HepG2 (cell line): ENCODE data around the gene MAEA. TPM values are rescaled to one million over a fixed set of nuclear protein-coding genes. Genes with fewer than 3 reads are reported as not detected.

Source experiments
- ATAC-seq: fragments of 200-7000 bp; cut with Tn5 transposase; 3 replicates; pipeline ENCODE4 v1.9.1; 2020; ENCODE audit warnings: mild to moderate bottlenecking, moderate library complexity
- BruUV-seq: library from RNA; stranded (reverse); fragments of 400-500 nt; replicated peaks from 2 replicates; lab custom pipeline; 2021; lab: Mats Ljungman, UMichigan
- CTCF ChIA-PET: fragments of 300-600 bp; formaldehyde crosslinking; extraction: SDS; loops from one replicate; lab custom pipeline; 2021; ENCODE audit warnings: low total read pairs, inconsistent platforms, low intra/inter-chr PET ratio; lab: Yijun Ruan, JAX
- POLR2A ChIA-PET: fragments of 350-600 bp; sonication (Branson Sonifier 250); formaldehyde crosslinking; loops from one replicate; lab custom pipeline; 2020; ENCODE audit warnings: antibody characterized with exemption, inconsistent platforms; lab: Yijun Ruan, JAX
- DNase-seq: peaks from one replicate; pipeline ENCODE4 v3.0.0-alpha.2; 2015; ENCODE audit warnings: low spot score
- FAIRE-seq: peaks from 3 replicates; lab custom pipeline; 2011; peaks lifted over from hg19 to GRCh38; lab: Jason Lieb, UNC
- H2AFZ ChIP-seq: one replicate; pipeline ENCODE4 v1.6.1; 2011; ENCODE audit warnings: low read length, inconsistent platforms
- H3K27ac ChIP-seq: fragments of 300-600 bp; 3 replicates; pipeline ENCODE4 v1.8.0; 2011; ENCODE audit warnings: mixed run types, mild to moderate bottlenecking, mixed read lengths, low read length, inconsistent platforms; ENCODE audit not compliant: insufficient read depth; ENCODE audit errors: extremely low read length
- H3K27me3 ChIP-seq, 2 experiments: fragments of 200-600 bp in 1 of 2; 2 replicates in 1 of 2; 3 replicates in 1 of 2; pipeline versions ENCODE4 v1.6.0 to v1.8.0; 2011; ENCODE audit warnings: low read length in 2 of 2, mild to moderate bottlenecking in 2 of 2, moderate library complexity in 2 of 2, inconsistent platforms in 1 of 2; ENCODE audit not compliant: insufficient read depth in 2 of 2, control insufficient read depth in 1 of 2
- H3K36me3 ChIP-seq, 2 experiments: fragments of 200-600 bp in 1 of 2; replicated peaks in 1 of 2; 2 replicates in 1 of 2; 3 replicates in 1 of 2; pipeline versions ENCODE4 v1.5.1 to v1.8.0; 2011; ENCODE audit warnings: low read length in 2 of 2, inconsistent platforms in 1 of 2; ENCODE audit not compliant: insufficient read depth in 2 of 2, control insufficient read depth in 1 of 2
- H3K4me1 ChIP-seq: 2 replicates; pipeline ENCODE4 v1.5.1; 2012; ENCODE audit warnings: low read length, inconsistent platforms; ENCODE audit not compliant: insufficient read depth
- H3K4me2 ChIP-seq: 2 replicates; pipeline ENCODE4 v1.6.0; 2011; ENCODE audit warnings: low read depth, low read length, inconsistent platforms
- H3K4me3 ChIP-seq, 3 experiments: fragments of 200-600 bp in 1 of 3; sonication (generic), shearing (Covaris generic) in 1 of 3; replicated peaks in 1 of 3; 2 replicates each; pipeline ENCODE4 v1.5.1; 2011 to 2016; ENCODE audit warnings: low read length in 3 of 3, inconsistent platforms in 2 of 3, low read depth in 2 of 3, mild to moderate bottlenecking in 2 of 3, control low read depth in 1 of 3, mixed read lengths in 1 of 3; ENCODE audit not compliant: insufficient read depth in 1 of 3
- H3K79me2 ChIP-seq: one replicate; pipeline ENCODE4 v1.6.1; 2011; ENCODE audit warnings: low read length, inconsistent platforms; ENCODE audit not compliant: insufficient read depth
- H3K9ac ChIP-seq: 2 replicates; pipeline ENCODE4 v1.6.0; 2011; ENCODE audit warnings: mild to moderate bottlenecking, low read depth, low read length, inconsistent platforms; ENCODE audit not compliant: insufficient read depth
- H3K9me3 ChIP-seq: 2 replicates; pipeline ENCODE4 v1.5.1; 2012; ENCODE audit warnings: mild to moderate bottlenecking, low read length
- H4K20me1 ChIP-seq: 2 replicates; pipeline ENCODE4 v1.6.0; 2011; ENCODE audit warnings: inconsistent platforms, mild to moderate bottlenecking, low read length, moderate library complexity; ENCODE audit not compliant: insufficient read depth
- HNRNPL ChIP-seq: fragments of 200-400 bp; formaldehyde crosslinking; IDR thresholded peaks from 2 replicates; pipeline ENCODE4 v1.6.1; 2017; ENCODE audit warnings: mild to moderate bottlenecking, low read depth, low read length
- KMT2B ChIP-seq: IDR thresholded peaks from 2 replicates; pipeline ENCODE4 v1.6.1; 2016; ENCODE audit warnings: missing genetic modification reagents, missing compliant biosample characterization
- MIER2 ChIP-seq: IDR thresholded peaks from 2 replicates; pipeline ENCODE4 v1.6.1; 2016; ENCODE audit warnings: missing biosample characterization, missing genetic modification reagents
- ZC3H4 ChIP-seq: sonication (generic); formaldehyde crosslinking; IDR thresholded peaks from 2 replicates; pipeline ENCODE4 v1.4.0; 2020; ENCODE audit warnings: missing genetic modification reagents, borderline replicate concordance
- WGBS: methylation state at CpG from one replicate; pipeline ENCODE4 v1.1.6; 2017; ENCODE audit warnings: low lambda C conversion rate; 5-methylcytosine and 5-hydroxymethylcytosine counted together
- in situ Hi-C: cut with HindIII; loops from 2 replicates; pipeline ENCODE4 v1.10.0; 2017; ENCODE audit warnings: low pct_unique_long_range_greater_than_20kb; ENCODE audit not compliant: extremely low pct_ligation_motif_present
- intact Hi-C: fragments of 100-400 bp; cut with micrococcal nuclease; formaldehyde crosslinking; loops from one replicate; pipeline ENCODE4 v1.10.0; 2022; ENCODE audit not compliant: unreplicated experiment
- polyA plus RNA-seq, 8 experiments: library from polyadenylated mRNA; depleted of rRNA in 3 of 8; stranded (reverse) in 7 of 8; unstranded in 1 of 8; fragments of >200 nt; fragmentation: Illumina TruSeq in 4 of 8; extraction: Trizol in 4 of 8; gene quantifications; 2 replicates each; pipeline versions ENCODE4 v1.2.1 to v1.2.3, GENCODE V29; 2011 to 2016; ENCODE audit warnings: low read depth in 4 of 8, missing spikeins in 1 of 8, mixed read lengths in 1 of 8; ENCODE audit not compliant: insufficient read depth in 1 of 8
- total RNA-seq, 5 experiments: library from RNA; depleted of rRNA; stranded (reverse); fragments of >200 nt; fragmentation: Illumina TruSeq; extraction: Trizol; gene quantifications; 2 replicates each; pipeline ENCODE4 v1.2.3, GENCODE V29; 2016; ENCODE audit warnings: low read depth in 1 of 5

Gene MAEA
- total and polyA plus RNA-seq, 2 of the 13 experiments (the other 11 are each of a cell fraction or from before 2014, with no cell fraction given): 52.0 to 57.1 TPM

- CTCF ChIA-PET: no interaction called here
- ATAC-seq: no peak
- no peak overlapping the region for H2AFZ ChIP-seq
- 0 out of 2 replicates have a peak, but pooled peaks have one; percentile 1 for TF ChIP-seq HNRNPL
- TF ChIP-seq ZC3H4: no peak
- H3K27me3 ChIP-seq: no peaks in the 10 kb centered on the region
- H3K36me3 ChIP-seq: peaks cover 22 to 38% of the 10 kb centered on the region in 2 experiments; a peak in 4 of 5 replicates
- POLR2A ChIA-PET: no interaction called here
- peaks cover 87% of the 10 kb centered on the region for H3K79me2 ChIP-seq
- no peak for DNase-seq
- H3K9ac ChIP-seq: no peak overlapping the region
- intact Hi-C loops (no loop called here), in situ Hi-C loops (no loop called here)
- H3K4me2 ChIP-seq: no peak overlapping the region
- H3K4me3 ChIP-seq: no peak overlapping the region
- peaks cover 58% of the 10 kb centered on the region for H4K20me1 ChIP-seq
- FAIRE-seq: no peak
- peaks cover 24% of the 10 kb centered on the region for H3K4me1 ChIP-seq
- no peak overlapping the region for H3K27ac ChIP-seq
- no peaks in the 10 kb centered on the region for H3K9me3 ChIP-seq
- no TSS peak for BruUV-seq
- 90% methylated on average over 18 of the region's 18 CpGs for WGBS
Observed at GRCh38 chr4:1296324-1297022, 6.8 kb downstream of the MAEA start.

DNA sequence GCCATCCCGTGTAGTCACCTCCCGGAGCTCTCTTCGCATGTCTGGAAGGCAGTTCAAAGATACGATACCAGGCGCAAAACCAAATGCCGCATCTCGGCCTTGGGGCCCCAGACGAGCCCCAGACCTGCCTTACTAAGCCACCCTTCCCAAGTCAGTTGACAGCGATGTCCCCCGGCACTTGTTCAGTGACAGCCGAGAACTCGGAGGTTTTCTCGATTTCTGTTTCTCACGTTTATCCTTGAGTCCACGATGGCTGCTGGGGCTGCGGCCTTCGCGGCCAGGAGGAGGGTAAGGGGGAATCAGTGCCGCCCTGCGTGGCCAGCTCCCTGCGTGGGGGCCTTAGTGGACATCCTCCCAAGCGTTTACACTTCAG is 7.3 kb downstream of the MAEA start:
- DNase-seq (no peak), ATAC-seq (no peak), FAIRE-seq (no peak)
- Histone ChIP-seq H4K20me1 (peaks cover 53% of the 10 kb centered on the region), H3K9ac (no peak overlapping the region), H3K9me3 (no peaks in the 10 kb centered on the region), H3K79me2 (peaks cover 86% of the 10 kb centered on the region), H3K4me1 (peaks cover 18% of the 10 kb centered on the region), H3K4me3 (no peak overlapping the region), H2AFZ (no peak overlapping the region), H3K4me2 (no peak overlapping the region), H3K36me3 (peaks cover 22 to 38% of the 10 kb centered on the region in 2 experiments; a peak in 4 of 5 replicates), H3K27ac (no peak overlapping the region), H3K27me3 (no peaks in the 10 kb centered on the region)
- ChIA-PET CTCF (no interaction called here), POLR2A (no interaction called here)
- no TSS peak for BruUV-seq
- in situ Hi-C loops: no loop called here
- WGBS: 88% methylated on average over 16 of the region's 22 CpGs
- TF ChIP-seq MIER2 (CRISPR knock-in tag) (no peak), KMT2B (CRISPR knock-in tag) (no peak)
- intact Hi-C loops: no loop called here
